ENCODE data around the gene RAB11FIP4. TPM values are rescaled to one million over a fixed set of nuclear protein-coding genes. Genes with fewer than 3 reads are reported as not detected.

RAB11FIP4 gene
- total and polyA plus RNA-seq, 2 of the 13 experiments (the other 11 are each of a cell fraction or from before 2014, with no cell fraction given), result 28.0 to 89.3 TPM

- TF ChIP-seq ARID4A (CRISPR knock-in tag; IDR thresholded peaks at IDR 0.05; ENCODE audit: borderline replicate concordance) (peak; percentile 43; the same call in 1 of the 2 replicates), ELF3 (CRISPR knock-in tag; IDR thresholded peaks at IDR 0.05) (peak; percentile 60), ZNF574 (CRISPR knock-in tag; IDR thresholded peaks at IDR 0.05) (peak; percentile 35; the same call in 1 of the 2 replicates), DR1 (CRISPR knock-in tag; IDR thresholded peaks at IDR 0.05) (no peak), ZFP36 (IDR thresholded peaks at IDR 0.05; ENCODE audit: borderline replicate concordance, low read depth, low read length, partially characterized antibody) (no peak), ZNF326 (CRISPR knock-in tag; IDR thresholded peaks at IDR 0.05; ENCODE audit: borderline replicate concordance) (no peak), SOX5 (CRISPR knock-in tag; IDR thresholded peaks at IDR 0.05; ENCODE audit: borderline replicate concordance) (peak; percentile 68; the same call in 1 of the 2 replicates), ZBTB20 (CRISPR knock-in tag; IDR thresholded peaks at IDR 0.05; ENCODE audit: borderline replicate concordance, low read depth) (0 out of 2 replicates have a peak, but pooled peaks have one; percentile 27), THAP7 (CRISPR knock-in tag; IDR thresholded peaks at IDR 0.05) (0 out of 2 replicates have a peak, but pooled peaks have one; percentile 41), FOXA3 (CRISPR knock-in tag; IDR thresholded peaks at IDR 0.05) (peak; percentile 86), ZNF484 (CRISPR knock-in tag; IDR thresholded peaks at IDR 0.05; ENCODE audit: borderline replicate concordance, low read depth) (no peak), HMG20A (CRISPR knock-in tag; IDR thresholded peaks at IDR 0.05; ENCODE audit: borderline replicate concordance) (peak; percentile 25; the same call in 1 of the 2 replicates), ZNF550 (CRISPR knock-in tag; IDR thresholded peaks at IDR 0.05; ENCODE audit: borderline replicate concordance) (no peak), ZNF383 (CRISPR knock-in tag; IDR thresholded peaks at IDR 0.05; ENCODE audit: borderline replicate concordance) (no peak), ZSCAN29 (CRISPR knock-in tag; conservative IDR thresholded peaks at IDR 0.05) (no peak), ELK4 (CRISPR knock-in tag; IDR thresholded peaks at IDR 0.05; ENCODE audit: borderline replicate concordance) (no peak)
Observed at GRCh38 chr17:31497994-31498826, 106.7 kb downstream of the RAB11FIP4 start (continued).

Data from HepG2 (cell line).